SK-N-SH (cell line): Measurements from ENCODE around the gene KCNJ4. TPM values are rescaled to one million over a fixed set of nuclear protein-coding genes. Genes with fewer than 3 reads are reported as not detected.
"Not testable (repeated sequence)": the region's sequence is repeated elsewhere in the genome, so short reads cannot be mapped to it uniquely, and the experiment has no call there.

Source experiments
- CTCF ChIA-PET: fragments of 300-600, 350-600 bp; formaldehyde crosslinking; extraction: SDS; loops from one replicate; lab custom pipeline; 2021; lab: Yijun Ruan, JAX
- POLR2A ChIA-PET: fragments of 350-600 bp; sonication (Branson Sonifier 250); formaldehyde crosslinking; extraction: SDS; loops from one replicate; lab custom pipeline; 2020; ENCODE audit warnings: antibody characterized with exemption, inconsistent platforms; lab: Yijun Ruan, JAX
- DNase-seq: peaks from one replicate; pipeline ENCODE4 v3.0.0; 2012
- H2AFZ ChIP-seq: fragments of 200-600 bp; sonication (generic); 2 replicates; pipeline ENCODE4 v1.8.1; 2016; ENCODE audit warnings: antibody characterized with exemption, mild to moderate bottlenecking, low read depth
- H3F3A ChIP-seq: fragments of 200-600 bp; sonication (generic); replicated peaks from 2 replicates; pipeline ENCODE3; 2016; ENCODE audit warnings: antibody characterized with exemption, mild to moderate bottlenecking; ENCODE audit not compliant: insufficient read depth
- H3K27ac ChIP-seq, 2 experiments: fragments of 200-500 bp in 1 of 2; fragments of 200-600 bp in 1 of 2; sonication (Bioruptor generic) in 1 of 2; sonication (generic), shearing (Covaris generic) in 1 of 2; 2 replicates each; pipeline versions ENCODE4 v1.5.1 to v1.6.1; 2014 to 2016; ENCODE audit warnings: low read depth in 2 of 2, inconsistent platforms in 1 of 2, low read length in 1 of 2, mild to moderate bottlenecking in 1 of 2, mixed read lengths in 1 of 2
- H3K27me3 ChIP-seq: fragments of 200-600 bp; sonication (generic), shearing (Covaris generic); 2 replicates; pipeline ENCODE4 v1.6.1; 2016; ENCODE audit warnings: mixed run types; ENCODE audit not compliant: insufficient read depth
- H3K36me3 ChIP-seq, 2 experiments: fragments of 200-500 bp in 1 of 2; fragments of 200-600 bp in 1 of 2; sonication (Bioruptor generic) in 1 of 2; sonication (generic) in 1 of 2; replicated peaks in 1 of 2; 2 replicates each; pipeline versions ENCODE3 to v1.5.1; 2014 to 2016; ENCODE audit warnings: low read length in 1 of 2, mild to moderate bottlenecking in 1 of 2; ENCODE audit not compliant: insufficient read depth in 2 of 2, control insufficient read depth in 1 of 2
- H3K4me1 ChIP-seq, 2 experiments: fragments of 200-500 bp in 1 of 2; fragments of 200-600 bp in 1 of 2; sonication (Bioruptor generic) in 1 of 2; sonication (generic), shearing (Covaris generic) in 1 of 2; 2 replicates each; pipeline versions ENCODE4 v1.5.1 to v1.6.1; 2014 to 2016; ENCODE audit warnings: low read depth in 1 of 2, low read length in 1 of 2, mixed run types in 1 of 2; ENCODE audit not compliant: insufficient read depth in 2 of 2, control insufficient read depth in 1 of 2
- H3K4me2 ChIP-seq: fragments of 200-600 bp; sonication (generic), shearing (Covaris generic); 2 replicates; pipeline ENCODE4 v1.6.1; 2017; ENCODE audit warnings: mixed run types
- H3K4me3 ChIP-seq, 2 experiments: fragments of 200-500 bp in 1 of 2; fragments of 200-600 bp in 1 of 2; sonication (Bioruptor generic) in 1 of 2; sonication (generic), shearing (Covaris generic) in 1 of 2; 2 replicates each; pipeline versions ENCODE4 v1.5.1 to v1.8.1; 2014 to 2016; ENCODE audit warnings: low read depth in 2 of 2, inconsistent platforms in 1 of 2, low read length in 1 of 2, mild to moderate bottlenecking in 1 of 2, mixed read lengths in 1 of 2, moderate library complexity in 1 of 2
- H3K79me2 ChIP-seq: fragments of 200-600 bp; sonication (generic); 2 replicates; pipeline ENCODE4 v1.8.1; 2017; ENCODE audit warnings: mild to moderate bottlenecking; ENCODE audit not compliant: insufficient read depth
- H3K9ac ChIP-seq: fragments of 200-600 bp; sonication (generic); 2 replicates; pipeline ENCODE4 v1.6.1; 2017; ENCODE audit warnings: mixed run types
- H3K9me2 ChIP-seq: fragments of 200-600 bp; sonication (generic); 2 replicates; pipeline ENCODE4 v1.6.1; 2017; ENCODE audit warnings: mixed run types
- H3K9me3 ChIP-seq: fragments of 200-600 bp; sonication (generic); 2 replicates; pipeline ENCODE4 v1.6.1; 2017; ENCODE audit warnings: mixed run types, mild to moderate bottlenecking, moderate library complexity
- H4K20me1 ChIP-seq: fragments of 200-600 bp; sonication (generic); 2 replicates; pipeline ENCODE4 v1.6.1; 2017; ENCODE audit warnings: mild to moderate bottlenecking, mixed run types; ENCODE audit not compliant: insufficient read depth
- ELF1 ChIP-seq: IDR thresholded peaks from 2 replicates; pipeline ENCODE4 v1.4.0; 2012
- EZH2phosphoT487 ChIP-seq: fragments of 200-600 bp; sonication (generic); IDR thresholded peaks from 2 replicates; pipeline ENCODE4 v1.6.1; 2017; ENCODE audit warnings: low read depth, mixed run types, mild to moderate bottlenecking, antibody characterized with exemption, moderate library complexity, borderline replicate concordance
- FOXM1 ChIP-seq: IDR thresholded peaks from 2 replicates; pipeline ENCODE4 v1.4.0; 2012; ENCODE audit warnings: low read depth, mild to moderate bottlenecking
- GATA2 ChIP-seq: sonication (generic); formaldehyde crosslinking; IDR thresholded peaks from 2 replicates; pipeline ENCODE4 v1.5.0; 2020; ENCODE audit warnings: mild to moderate bottlenecking, missing genetic modification reagents
- JUND ChIP-seq: IDR thresholded peaks from 2 replicates; pipeline ENCODE4 v1.4.0; 2012
- MEF2A ChIP-seq: IDR thresholded peaks from 2 replicates; pipeline ENCODE4 v1.4.0; 2012; ENCODE audit warnings: low read depth, borderline replicate concordance
- NRF1 ChIP-seq: IDR thresholded peaks from 2 replicates; pipeline ENCODE4 v1.6.1; 2012; ENCODE audit warnings: low read depth, mild to moderate bottlenecking, low read length
- PBX3 ChIP-seq: IDR thresholded peaks from 2 replicates; pipeline ENCODE4; 2012
- RAD21 ChIP-seq: IDR thresholded peaks from 2 replicates; pipeline ENCODE4 v1.6.1; 2012; ENCODE audit warnings: mild to moderate bottlenecking, low read length
- REST ChIP-seq: IDR thresholded peaks from 2 replicates; pipeline ENCODE4 v1.6.1; 2012; ENCODE audit warnings: mild to moderate bottlenecking, low read depth, low read length, moderate library complexity
- RFX5 ChIP-seq: IDR thresholded peaks from 2 replicates; pipeline ENCODE4 v1.6.1; 2012; ENCODE audit warnings: mild to moderate bottlenecking, improper control_type of control experiment, low read length
- SMC3 ChIP-seq: IDR thresholded peaks from 2 replicates; pipeline ENCODE4 v1.6.1; 2012; ENCODE audit warnings: low read depth, low read length, improper control_type of control experiment
- TAF1 ChIP-seq: IDR thresholded peaks from 2 replicates; pipeline ENCODE4 v1.6.1; 2012; ENCODE audit warnings: low read depth, mild to moderate bottlenecking, low read length, moderate library complexity, borderline replicate concordance
- USF2 ChIP-seq: fragments of 150-350 bp; IDR thresholded peaks from 2 replicates; pipeline ENCODE4 v1.6.1; 2017; ENCODE audit warnings: antibody characterized with exemption, low read length, low read depth, borderline replicate concordance
- WGBS: methylation state at CpG from one replicate; pipeline ENCODE4 v1.1.6; 2017; ENCODE audit warnings: low lambda C conversion rate; 5-methylcytosine and 5-hydroxymethylcytosine counted together
- polyA plus RNA-seq, 3 experiments: library from polyadenylated mRNA; depleted of rRNA; stranded (reverse); fragments of >200 nt; gene quantifications; 2 replicates each; pipeline ENCODE4 v1.2.3, GENCODE V29; 2012
- TF ChIP-seq, protein P1 (sequence below): fragments of 150-350 bp; IDR thresholded peaks from 2 replicates; pipeline ENCODE4 v1.6.1; 2016; ENCODE audit warnings: mild to moderate bottlenecking, low read depth, low read length

The KCNJ4 gene
- polyA plus RNA-seq, 1 of the 3 experiments (the other 2 are of a cell fraction): not detected

DNA sequence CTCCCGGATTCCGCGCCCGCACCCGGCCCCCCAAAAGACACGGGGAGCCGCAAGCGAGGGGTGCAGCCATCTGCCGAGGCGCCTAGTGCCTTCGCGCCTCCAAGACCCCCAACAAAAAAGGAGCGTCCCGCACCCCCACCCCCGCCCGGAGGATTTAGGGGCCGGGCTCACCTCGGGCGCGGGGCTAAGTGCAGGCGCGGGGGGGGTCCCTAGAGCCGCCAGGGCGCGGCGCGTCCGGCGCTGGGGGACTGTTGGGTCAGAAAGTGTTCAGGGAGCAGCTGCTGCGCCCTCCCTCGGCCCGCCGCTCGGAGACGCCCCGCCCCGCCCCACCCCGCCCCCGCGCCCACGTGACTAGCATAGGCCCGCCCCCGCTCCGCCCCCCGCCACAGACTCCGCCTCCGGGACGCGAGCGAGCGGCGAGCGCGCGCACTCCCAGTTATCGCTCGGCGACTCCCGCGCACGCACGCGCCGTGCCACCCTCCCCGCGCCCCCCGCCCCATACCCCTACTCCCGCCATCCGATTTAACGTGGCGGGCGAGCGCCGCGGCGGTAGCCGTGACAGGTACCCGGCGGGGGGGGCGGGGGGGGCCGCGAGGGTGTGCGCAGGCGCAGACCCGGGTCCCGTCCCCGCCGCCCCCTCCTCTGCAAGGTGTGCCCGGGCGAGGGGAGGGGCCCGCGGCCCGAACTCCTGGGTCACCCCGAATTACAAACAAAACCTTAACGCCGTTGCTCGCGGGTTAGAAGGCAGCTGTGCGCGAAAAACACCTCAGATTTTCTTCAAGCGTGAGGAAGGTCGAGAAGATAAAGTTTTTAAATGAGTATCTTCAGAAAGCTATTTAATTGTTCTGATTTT is 56.2 kb downstream of the KCNJ4 start (continued):
- TF ChIP-seq REST (no peak), NRF1 (peak; percentile 21; the same call in 1 of the 2 replicates), JUND (no peak), MEF2A (no peak), RFX5 (no peak)

DNA sequence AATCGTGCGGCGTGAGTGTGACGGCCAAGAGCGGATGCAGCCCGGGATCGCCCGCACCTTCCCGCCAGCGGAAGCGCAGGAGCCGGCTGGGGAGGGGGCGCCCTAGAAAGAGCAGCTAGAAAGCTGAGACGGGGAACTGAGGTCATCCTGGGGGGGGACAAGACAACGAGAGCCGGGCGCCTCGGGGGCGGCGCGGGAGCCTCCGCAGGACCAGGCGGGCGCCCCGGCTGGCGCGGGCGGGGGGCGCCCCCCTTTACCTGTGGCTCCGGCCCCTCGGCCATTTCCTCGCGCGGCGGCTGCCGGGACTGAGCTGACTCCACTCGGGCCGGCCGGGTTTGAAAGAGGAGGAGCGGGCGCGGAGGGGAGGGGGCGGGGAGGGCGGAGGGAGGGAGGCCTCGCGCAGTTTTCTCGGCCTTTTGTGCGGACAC is 56.8 kb downstream of the KCNJ4 start:
- peak overlapping the region; percentile 48 to 61 for H3K4me3 ChIP-seq
- H3K4me2 ChIP-seq, H3K36me3 ChIP-seq, H2AFZ ChIP-seq, H3K9me2 ChIP-seq, H3K9me3 ChIP-seq, H3F3A ChIP-seq, H3K27me3 ChIP-seq, H3K4me1 ChIP-seq, CTCF ChIA-PET, H4K20me1 ChIP-seq: not testable (repeated sequence)
- POLR2A ChIA-PET: interaction anchor here (1.0 kb wide), 1 partner anchor 13 kb away, joined by 3 read pairs; no protein-coding TSS in a partner anchor
- H3K79me2 ChIP-seq: peaks cover 13% of the 10 kb centered on the region
- WGBS: no CpG with 5 or more reads among the region's 48 CpGs
- peak overlapping the region in 1 of 2 experiments; percentile 60; a peak in 1 of 4 replicates for H3K27ac ChIP-seq
- H3K9ac ChIP-seq: peak overlapping the region; percentile 62; the same call in 1 of the 2 replicates
- DNase-seq: peak; percentile 76

DNA sequence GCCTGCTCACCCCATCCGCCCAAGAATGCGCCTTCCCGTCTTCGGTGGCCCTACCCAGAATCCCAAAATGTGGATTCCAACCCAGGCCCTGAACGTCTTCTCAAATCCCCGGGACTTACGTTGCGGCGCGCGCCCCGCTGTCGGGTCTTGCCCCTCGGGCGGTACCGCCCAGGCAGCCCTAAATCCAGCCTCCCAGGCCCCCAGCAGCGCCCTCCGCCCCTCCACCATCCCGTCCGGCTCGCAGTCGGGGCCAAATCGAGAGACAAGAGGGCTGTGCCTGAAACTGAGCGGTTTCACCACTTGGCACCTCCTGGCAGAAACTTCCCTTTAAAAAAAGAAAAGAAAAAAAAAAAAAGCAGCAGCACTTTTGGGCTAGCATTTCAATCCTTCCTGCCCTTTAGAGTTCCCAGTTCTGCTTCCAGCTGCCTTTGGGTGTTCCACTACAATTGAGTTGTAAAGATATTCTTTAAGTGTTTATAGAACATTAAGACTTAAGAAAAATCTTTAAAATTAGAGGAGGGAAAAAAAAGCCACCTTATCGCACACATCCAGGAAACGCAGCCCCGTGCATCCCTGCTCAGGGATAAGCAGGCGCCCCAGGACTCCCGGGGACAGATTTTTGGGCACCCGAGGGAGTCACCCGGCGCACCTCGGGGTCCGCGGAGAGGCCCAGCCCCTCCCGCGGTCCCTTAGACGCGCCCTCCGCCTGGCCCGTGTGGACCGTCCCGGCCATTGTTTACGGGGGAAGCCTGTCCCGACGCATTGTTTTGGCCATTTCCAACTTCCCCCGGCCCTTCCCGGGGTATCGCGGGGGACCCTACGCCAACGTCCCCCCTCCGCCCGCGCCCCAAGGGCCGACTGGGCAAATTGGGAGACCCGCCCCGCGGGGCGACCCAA is 57.6 kb downstream of the KCNJ4 start:
- peak overlapping the region in 1 of 2 experiments; percentile 22; a peak in 1 of 4 replicates for H3K27ac ChIP-seq
- POLR2A ChIA-PET: no interaction called here
- no peak for DNase-seq
- no peak for TF ChIP-seq TAF1
- no peak for TF ChIP-seq NRF1
- no peak for TF ChIP-seq PBX3
- TF ChIP-seq ELF1: no peak
- TF ChIP-seq SMC3: no peak
- TF ChIP-seq EZH2phosphoT487: no peak
- TF ChIP-seq RAD21: no peak
- no peak for TF ChIP-seq FOXM1
- no peak for TF ChIP-seq JUND
- TF ChIP-seq, protein P1, sequence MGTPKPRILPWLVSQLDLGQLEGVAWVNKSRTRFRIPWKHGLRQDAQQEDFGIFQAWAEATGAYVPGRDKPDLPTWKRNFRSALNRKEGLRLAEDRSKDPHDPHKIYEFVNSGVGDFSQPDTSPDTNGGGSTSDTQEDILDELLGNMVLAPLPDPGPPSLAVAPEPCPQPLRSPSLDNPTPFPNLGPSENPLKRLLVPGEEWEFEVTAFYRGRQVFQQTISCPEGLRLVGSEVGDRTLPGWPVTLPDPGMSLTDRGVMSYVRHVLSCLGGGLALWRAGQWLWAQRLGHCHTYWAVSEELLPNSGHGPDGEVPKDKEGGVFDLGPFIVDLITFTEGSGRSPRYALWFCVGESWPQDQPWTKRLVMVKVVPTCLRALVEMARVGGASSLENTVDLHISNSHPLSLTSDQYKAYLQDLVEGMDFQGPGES: no peak
- TF ChIP-seq GATA2 (CRISPR knock-in tag): no peak
- TF ChIP-seq USF2: no peak

More for the DNA sequence above, 57.6 kb downstream of the KCNJ4 start:
- CTCF ChIA-PET: no interaction called here
- Histone ChIP-seq H3K4me2 (peak overlapping the region; percentile 73), H3K9me2 (no peaks in the 10 kb centered on the region), H3K79me2 (peaks cover 13% of the 10 kb centered on the region), H4K20me1 (no peaks in the 10 kb centered on the region; the same call in 1 of the 2 replicates), H3K9ac (peak overlapping the region; percentile 68; the same call in 1 of the 2 replicates), H3K9me3 (no peaks in the 10 kb centered on the region), H3K36me3 (no peaks in the 10 kb centered on the region), H3K4me3 (peak overlapping the region; percentile 60 to 61), H3F3A (peaks cover 3% of the 10 kb centered on the region), H3K27me3 (no peaks in the 10 kb centered on the region), H3K4me1 (no peaks in the 10 kb centered on the region; a peak in 2 of 4 replicates), H2AFZ (no peak overlapping the region)
- WGBS: 4% methylated on average over 9 of the region's 60 CpGs
